Stromal cell of bone marrow (primary cell): ENCODE results near the gene SMYD1.

Source experiments
- DNase-seq: peaks from one replicate; pipeline ENCODE4 v3.0.0-alpha.2; 2012; ENCODE audit warnings: low read depth

Gene SMYD1

DNA sequence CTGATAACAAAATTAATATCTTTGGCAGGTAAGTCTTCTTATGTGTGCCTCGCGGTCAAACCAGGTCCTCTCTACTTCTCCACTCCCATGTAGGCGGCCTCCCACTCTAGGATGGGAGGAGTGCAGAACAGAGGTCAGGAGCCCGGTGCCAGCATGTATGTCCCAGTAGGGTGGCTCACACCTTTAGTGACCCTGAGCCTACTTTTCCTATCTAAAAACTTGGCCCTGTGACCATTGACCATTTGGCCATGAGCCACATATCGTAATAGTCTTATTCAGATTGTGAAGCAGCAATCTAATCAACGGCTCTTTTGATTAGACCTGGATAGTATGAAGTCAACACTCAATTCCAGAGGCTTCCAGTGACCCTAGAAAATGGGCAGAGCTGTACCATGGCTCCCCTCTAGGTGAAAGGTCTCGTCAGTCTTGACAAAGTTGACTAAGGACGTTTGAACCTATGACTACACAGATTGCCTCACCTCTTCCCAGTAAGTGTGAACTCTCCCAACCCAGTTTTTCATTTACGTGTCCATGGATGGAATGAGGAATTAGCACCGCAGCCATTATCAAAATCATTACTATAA is 77.4 kb downstream of the SMYD1 start:
- DNase-seq = no peak

DNA sequence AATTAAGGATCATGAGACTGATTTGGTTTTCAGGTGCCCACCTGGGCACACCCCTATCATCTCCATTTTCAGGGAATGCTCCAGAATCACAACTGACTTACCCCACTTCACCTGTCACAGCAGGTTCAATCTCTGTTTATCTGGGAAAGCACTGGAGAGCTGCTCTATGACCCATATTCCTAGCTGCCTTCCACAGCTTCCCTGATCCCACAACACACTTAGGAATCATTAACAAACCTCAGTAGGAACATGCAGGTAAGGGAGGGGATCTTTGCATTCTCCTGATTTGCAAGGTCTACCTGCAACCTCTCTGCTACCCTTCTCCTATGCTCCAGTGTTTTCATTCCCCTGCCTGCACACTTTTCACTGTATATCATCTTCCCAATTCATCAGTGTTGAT is 79.0 kb downstream of the SMYD1 start:
- DNase-seq = no peak

DNA sequence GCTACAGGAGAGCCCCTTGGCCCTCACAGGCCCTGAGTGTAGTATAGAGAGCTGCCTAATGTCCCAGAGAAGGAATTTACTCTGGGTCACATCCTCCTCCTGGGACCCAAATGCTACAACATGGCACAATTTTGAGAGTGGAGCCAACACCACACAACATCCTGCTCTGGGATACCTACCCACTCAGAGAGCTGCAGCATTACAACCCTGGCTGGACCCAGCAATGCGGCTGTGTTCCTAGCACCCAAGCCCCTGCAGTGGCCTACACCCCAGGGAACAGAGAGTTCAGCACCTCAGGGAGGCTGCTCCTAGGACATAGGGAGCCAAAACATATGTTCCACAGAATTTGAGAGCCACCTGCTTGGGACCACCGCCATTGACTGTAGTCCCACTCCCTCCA is 79.5 kb downstream of the SMYD1 start:
- DNase-seq = no peak

DNA sequence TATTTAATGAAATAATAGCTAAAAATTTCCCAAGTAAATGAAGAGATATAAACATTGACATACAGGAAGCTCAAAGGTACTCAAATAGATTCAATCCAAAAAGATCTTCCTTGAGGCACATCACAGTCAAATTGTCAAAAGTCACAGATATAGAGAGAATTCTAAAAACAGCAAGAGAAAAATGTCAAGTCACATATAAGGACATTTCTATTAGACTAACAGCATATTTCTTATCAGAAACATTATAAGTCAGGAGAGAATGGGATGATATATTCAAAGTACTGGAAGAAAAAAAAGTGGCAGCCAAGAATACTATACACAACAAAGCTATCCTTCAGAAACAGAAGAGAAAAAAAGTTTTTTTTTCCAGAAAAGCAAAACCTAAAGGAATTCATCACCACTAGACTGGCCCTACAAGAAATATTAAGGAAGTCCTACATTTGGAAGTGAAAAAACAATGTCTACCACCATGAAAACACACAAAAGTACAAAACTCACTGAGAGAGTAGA is 81.4 kb downstream of the SMYD1 start:
- DNase-seq = no peak

DNA sequence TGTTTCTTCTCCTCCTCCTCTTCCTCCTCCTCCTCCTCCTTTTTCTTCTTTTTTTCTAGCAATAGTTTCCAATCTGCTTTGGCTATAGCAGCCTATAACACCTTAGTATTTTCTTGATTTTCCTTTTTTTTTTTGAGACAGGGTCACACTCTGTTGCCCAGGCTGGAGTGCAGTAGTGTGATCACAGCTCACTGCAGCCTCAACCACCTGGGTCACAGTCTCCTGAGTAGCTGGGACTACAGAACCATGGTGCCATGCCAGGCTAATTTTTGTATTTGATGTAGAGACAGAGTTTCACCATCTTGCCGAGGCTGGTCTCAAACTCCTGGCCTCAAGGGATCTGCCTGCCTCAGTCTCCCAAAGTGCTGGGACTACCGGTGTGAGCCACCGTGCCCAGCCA is 91.9 kb downstream of the SMYD1 start:
- DNase-seq = no peak

DNA sequence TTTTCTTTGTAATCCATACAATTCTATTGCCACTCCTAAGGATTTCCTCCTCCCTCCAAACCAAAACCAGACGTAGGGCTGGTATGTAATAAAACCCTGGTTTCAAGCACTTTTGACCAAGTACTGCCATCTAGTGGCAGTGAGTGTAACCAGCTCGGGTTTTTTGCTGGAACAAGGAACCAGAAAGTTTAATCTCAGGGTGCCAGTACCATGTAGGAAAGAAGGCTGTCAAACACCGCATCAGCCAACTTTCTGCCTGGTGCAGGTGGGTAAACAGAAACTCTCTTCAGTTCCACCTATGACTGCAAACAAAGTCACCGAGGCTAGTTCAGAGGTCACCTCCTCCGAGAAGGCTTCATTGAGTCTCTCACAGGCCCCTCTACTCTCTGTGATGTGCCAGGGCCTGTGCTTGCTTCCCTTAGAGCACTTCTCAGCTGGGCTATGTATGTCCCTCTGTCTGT is 92.4 kb downstream of the SMYD1 start:
- DNase-seq = peak; percentile 60

DNA sequence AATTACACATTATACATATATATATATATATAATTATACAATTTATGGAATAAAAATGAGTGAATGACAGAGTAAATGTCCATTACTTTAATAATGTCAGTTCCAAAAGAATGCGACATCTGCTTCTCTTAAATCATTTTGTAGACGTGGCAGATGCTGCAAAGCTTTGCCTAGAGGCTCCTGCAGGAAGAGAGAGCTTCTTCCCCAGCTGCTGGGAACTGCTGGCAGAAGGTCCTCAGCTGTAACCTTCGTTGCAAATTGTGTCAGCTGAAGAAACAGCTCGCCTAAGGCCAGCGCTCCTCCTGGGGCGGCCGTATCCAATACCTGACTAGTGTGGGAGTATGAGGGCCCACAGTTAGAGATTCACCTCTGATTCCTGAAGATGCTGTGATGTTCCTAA is 92.9 kb downstream of the SMYD1 start:
- no peak for DNase-seq

DNA sequence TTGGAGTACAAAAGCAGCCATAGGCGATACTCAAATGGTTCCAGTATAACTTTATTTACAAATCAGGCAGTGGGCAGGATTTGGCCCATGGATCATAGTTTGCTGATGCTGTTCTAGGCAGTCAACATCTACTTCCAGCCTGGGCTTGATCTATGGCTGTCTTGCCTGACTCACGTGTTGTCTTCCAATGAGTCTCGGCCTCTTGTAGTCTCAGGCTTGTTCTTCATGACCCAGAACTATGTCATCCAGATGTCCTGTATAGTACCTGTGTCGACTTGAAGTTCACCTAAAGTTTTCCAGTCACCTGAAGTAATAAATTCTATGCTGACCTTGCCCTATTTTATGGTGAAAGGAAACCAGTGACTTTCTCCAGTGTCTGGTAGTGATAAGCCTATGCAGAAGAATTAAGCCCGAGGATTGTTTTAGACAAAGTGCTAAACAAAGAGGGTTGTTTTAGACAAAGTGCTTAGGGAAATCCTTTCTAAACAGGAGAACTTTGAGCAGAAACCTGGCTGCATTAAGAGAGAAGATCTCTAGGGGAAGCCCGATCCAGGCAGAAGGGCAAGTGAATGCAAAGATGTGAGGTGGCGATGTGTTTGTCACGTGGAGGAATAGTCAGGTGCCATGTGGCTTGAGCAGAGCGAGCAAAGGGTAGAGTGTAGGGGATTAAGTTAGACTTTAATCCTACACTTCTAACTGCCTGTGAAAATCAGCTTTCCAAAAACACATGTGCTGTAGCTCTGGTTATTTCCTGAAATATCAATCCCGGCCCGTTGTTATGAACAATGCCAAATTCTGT is 94.0 kb downstream of the SMYD1 start:
- no peak for DNase-seq
